ENCODE data around the gene STRA6.
"Not testable (repeated sequence)": the region's sequence is repeated elsewhere in the genome, so short reads cannot be mapped to it uniquely, and the experiment has no call there.

STRA6 gene

GRCh38 chr15:74179983-74180880, 22.4 kb downstream of the STRA6 start:
- no peak for FAIRE-seq

DNA sequence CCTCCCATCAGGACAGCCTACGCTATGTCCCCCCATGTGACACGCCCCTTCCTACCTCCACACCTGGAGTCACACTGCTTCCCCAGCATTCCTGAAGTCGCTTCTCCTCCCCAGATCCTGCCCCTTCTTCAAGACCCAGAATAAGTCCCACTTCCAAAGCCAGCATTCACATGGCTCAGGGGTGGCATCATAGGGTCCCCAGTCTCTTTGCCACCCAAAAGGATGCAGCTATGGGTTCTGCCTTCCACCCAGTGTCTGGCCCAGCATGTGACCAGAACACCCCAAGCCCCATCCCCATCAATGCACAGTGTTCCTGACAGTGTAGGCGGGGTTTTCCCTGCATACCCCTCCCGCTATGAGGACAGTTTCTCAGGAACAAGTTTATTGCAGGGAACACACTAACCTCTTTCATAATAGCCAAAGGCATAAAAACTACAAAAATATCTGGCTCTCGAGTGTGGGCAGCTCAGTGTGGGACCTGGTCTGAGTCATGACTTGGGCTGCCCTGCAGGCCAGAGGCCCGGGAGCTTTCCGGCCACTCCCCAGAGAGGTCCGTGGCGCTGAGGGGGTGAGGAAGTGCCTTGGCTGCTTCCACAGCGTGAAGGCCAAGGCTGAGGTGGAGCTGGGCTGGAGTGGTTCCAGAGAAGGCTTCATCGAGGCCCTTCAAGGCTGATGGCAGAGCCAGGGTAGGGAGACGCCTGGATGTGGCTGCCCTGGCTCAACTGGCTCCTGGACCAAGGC, 23.3 kb downstream of the STRA6 start:
- no peak for FAIRE-seq

DNA sequence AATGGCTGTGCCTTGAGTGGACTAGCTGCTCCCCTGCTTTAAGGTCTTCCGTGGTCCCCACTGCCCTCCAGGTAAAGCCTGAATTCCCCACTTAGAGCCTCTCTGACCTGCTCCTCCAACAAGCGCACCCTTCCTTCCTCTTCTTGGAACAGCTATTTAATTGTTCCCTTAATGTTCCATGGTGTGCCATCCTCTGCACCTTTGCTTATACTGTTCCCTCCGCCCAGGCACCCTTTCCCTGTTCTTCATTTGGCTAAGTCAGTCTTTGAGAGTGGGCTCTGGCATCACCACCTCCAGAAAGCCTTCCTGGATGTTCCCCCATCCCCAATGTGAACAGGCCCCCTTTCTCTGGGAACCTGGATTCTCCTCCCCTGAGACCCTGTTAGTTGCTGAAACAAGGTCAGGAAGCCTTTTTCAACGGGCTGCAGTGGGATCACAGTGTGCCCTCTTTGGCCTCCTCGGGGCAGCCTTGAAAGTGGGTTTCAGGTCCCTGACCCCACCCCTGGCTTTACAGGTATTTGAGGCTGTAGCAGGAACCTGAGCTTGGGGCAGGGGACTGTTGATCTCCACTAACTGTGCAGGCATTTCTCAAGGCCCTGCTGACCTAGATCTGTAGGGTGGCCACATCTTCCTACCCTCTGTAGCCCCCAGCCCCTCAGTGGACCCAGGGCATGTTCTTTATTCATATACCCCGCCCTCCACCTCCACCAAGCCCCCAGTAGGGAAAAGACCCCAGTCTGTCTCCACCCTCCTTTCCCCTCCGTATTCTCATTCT, 24.1 kb downstream of the STRA6 start:
- no peak for FAIRE-seq

GRCh38 chr15:74176262-74177214, 26.0 kb downstream of the STRA6 start:
- FAIRE-seq: no peak

GRCh38 chr15:74175271-74176191, 27.1 kb downstream of the STRA6 start:
- no peak for FAIRE-seq

GRCh38 chr15:74174958-74175253, 27.7 kb downstream of the STRA6 start:
- no peak for FAIRE-seq

GRCh38 chr15:74174219-74174957, 28.2 kb downstream of the STRA6 start:
- no peak for FAIRE-seq

GRCh38 chr15:74173380-74174218, 29.0 kb downstream of the STRA6 start, which contains the start of gene ISLR:
Gene ISLR (plus strand): TSS chr15:74173710. CDS start chr15:74174859, 1,149 bp downstream.
- no peak for FAIRE-seq

DNA sequence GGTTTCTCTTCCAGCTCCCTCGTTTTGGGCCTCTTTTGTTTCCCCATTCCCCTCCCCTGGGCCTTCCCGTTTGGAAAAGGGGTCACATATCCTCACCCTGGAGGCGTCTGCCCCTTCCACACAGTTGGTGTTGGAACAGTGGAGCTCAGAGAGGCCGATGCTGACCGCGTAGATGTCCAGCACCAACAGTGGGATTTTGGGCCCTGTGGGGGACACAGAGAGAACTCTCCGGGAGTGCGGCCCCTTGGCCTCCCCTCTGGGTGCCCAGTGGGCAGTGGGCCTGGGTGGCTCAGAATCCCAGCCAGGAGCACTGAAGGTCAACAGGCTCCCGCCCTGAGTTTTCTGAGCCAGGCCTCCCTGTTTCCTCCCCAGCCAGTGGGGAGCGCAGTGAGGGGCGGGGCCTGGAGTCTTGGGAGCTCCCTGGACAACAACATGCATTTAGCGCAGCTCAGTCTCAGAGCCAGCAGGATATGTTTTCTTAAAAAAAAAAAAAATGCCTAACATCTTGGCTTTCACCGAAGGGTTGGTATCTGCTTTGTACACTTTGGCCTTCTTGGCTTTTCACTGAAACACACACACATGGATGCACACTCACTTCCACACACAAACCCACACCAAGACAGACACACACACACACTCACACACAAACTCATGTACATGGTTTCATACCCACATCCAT, 29.7 kb downstream of the STRA6 start:
- no peak for FAIRE-seq

GRCh38 chr15:74171965-74172541, 30.5 kb downstream of the STRA6 start:
- FAIRE-seq: no peak

DNA sequence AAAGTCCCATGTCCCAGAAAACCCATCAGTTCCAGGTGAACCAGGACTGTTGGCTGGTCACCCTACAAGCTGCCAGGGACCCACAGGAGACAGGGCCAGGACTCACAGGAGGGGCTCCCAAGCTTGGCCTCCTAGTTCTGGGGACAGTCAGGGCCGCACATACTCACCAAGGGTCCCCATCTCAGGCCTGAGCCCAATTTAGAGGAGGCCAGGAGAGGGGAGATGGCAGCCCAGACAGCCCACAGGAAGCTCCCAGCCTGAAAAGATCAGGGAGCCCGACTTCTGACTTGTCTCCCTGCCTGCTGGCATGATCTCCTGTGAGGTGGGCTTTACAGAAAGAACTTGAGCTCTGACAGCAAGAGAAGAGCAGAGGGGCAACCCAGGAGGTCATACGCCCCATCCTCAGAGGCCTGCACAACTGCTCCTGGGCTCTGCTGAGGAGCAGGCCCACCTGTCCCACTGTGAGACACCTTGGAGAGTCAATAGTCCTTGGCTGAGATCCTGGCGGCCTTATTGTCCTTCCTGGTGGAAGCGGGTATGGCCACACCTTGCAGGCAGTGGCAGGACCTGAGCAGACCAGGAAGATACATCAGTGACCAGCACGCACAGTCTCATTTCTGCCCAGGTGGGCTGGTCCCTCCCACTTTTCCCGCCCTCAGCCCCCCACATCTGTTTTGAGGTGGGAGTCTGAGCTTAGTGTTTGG, 31.6 kb downstream of the STRA6 start:
- FAIRE-seq: no peak

GRCh38 chr15:74170071-74170844, 32.3 kb downstream of the STRA6 start:
- no peak for FAIRE-seq

GRCh38 chr15:74168711-74169126, 33.9 kb downstream of the STRA6 start:
- no peak for FAIRE-seq

DNA sequence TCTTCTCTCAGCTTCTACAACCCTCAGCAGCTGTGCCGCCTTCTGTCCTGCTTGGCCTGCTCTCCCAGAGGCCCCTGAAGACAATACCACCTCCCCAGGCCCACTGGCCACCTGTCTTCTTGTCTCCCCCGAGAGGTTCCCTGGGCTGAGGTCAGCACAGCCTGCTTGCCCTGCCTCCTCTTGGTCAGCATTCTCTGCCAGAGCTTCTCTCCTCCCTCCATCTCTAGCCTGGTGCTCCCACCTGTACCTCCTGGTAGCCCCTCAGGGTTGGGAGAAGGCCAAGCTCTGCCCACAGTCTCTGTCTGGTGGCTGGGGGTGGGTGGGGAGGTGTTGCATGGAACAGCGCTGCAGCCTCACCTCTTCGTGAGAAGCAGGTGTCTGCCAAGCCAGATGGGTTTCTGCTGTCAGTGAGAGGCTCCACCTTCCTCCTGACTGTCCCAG, 34.7 kb downstream of the STRA6 start:
- FAIRE-seq: no peak

DNA sequence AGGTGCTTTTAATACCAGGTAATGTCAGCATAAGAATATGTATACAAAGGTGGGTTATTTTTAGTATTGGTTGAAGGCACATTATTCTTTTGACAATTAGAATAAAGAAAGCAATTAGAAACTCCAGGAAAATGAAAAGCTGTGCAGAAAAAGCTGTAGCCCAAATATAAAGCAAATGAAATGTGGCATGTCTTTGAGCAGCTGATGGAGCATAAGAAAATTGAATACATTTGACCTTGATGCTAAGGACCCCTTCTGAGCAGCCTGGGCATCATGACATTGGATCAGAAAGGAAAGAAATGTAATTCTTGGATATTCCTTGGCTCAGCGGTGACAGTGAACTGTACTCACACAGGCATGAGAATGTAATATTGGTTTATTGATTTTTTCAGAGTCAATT, 37.1 kb downstream of the STRA6 start:
- FAIRE-seq: no peak

DNA sequence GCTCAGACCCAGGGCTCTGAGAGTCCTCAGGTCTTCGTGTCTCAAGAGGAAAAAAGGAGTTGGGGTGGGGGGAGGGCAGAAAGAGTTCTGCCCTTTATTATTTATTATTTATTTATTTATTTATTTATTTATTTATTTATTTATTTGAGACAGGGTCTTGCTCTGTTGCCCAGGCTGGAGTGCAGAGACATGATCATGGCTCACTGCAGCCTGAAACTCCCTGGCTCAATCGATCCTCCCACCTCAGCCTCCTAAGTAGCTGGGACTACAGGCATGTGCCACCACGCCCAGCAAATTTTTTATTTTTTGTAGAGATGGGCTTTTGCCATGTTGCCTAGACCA, 40.4 kb downstream of the STRA6 start:
- FAIRE-seq: not testable (repeated sequence)

DNA sequence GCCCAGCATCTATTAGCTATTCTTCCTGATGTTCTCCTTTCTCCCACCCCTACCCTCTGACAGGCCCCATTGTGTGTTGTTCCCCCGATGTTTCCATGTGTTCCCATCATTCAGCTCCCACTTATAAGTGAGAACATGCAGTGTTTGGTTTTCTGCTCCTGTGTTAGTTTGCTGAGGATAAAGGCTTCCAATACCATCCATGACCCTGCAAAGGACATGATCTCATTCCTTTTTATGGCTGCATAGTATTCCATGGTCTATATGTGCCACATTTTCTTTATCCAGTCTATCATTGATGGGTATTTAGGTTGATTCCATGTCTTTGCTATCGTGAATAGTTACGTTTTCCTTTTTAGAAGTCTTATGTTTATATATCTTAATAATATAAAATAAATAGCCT, 42.2 kb downstream of the STRA6 start:
- FAIRE-seq: not testable (repeated sequence)

Measured in colon (tissue), 2 donors.